ENCODE data around the gene DLG1. TPM values are rescaled to one million over a fixed set of nuclear protein-coding genes. Genes with fewer than 3 reads are reported as not detected.

DLG1 gene
- total and polyA plus RNA-seq, 2 of the 4 experiments (the other 2 are of a cell fraction): 21.2 to 57.7 TPM

DNA sequence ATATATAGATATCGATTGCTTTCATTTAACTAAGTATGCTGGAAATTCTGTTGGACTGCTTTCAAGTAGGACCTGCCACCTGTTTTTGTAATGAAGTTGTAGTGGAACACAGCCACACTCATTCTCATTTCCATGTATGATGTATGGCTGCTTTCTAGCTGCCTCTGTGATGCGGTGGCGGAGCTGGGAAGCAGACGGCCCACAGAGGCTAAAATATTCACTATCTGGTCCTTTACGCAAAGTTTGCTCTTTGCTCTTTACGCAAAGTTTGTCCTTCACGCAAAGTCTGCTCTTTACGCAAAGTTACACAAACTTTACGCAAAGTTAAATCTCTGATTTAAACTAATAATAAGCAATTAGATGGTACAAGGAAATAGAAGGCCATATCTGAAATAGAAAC is 91.5 kb downstream of the DLG1 start:
- ChIA-PET CTCF (no interaction called here), POLR2A (ENCODE audit: unreplicated experiment) (no interaction called here)
- no peak overlapping the region for H2BK120ac ChIP-seq (ENCODE audit: low read depth, low read length)
- H2AK5ac ChIP-seq (ENCODE audit: low read depth, low read length): no peak overlapping the region
- DNase-seq: no peak
- intact Hi-C loops (cut with micrococcal nuclease) (no loop called here), dilution Hi-C loops (cut with HindIII; ENCODE audit: low sequenced_read_pairs, unreplicated experiment) (no loop called here), in situ Hi-C loops (cut with MboI; ENCODE audit: low sequenced_read_pairs) (no loop called here)
- H3K4me1 ChIP-seq (ENCODE audit: control insufficient read depth, insufficient read depth, low read length): no peaks in the 10 kb centered on the region
- no peaks in the 10 kb centered on the region for H3K27me3 ChIP-seq (ENCODE audit: control insufficient read depth, insufficient read depth, low read length)
- WGBS, 2 experiments (ENCODE audit: extremely low coverage in 2 of 2, insufficient read length in 1 of 2): no CpG with 5 or more reads among the region's 9 CpGs
- no peak overlapping the region for H3K18ac ChIP-seq (ENCODE audit: low read depth, low read length)
- no peak overlapping the region for H3K27ac ChIP-seq (ENCODE audit: insufficient read depth, low read length)
- no peak overlapping the region for H2AFZ ChIP-seq (replicated peaks; ENCODE audit: low read length, poor library complexity)
- no peaks in the 10 kb centered on the region for H3K36me3 ChIP-seq (ENCODE audit: control insufficient read depth, insufficient read depth, low read length)
- TF ChIP-seq, protein P1, sequence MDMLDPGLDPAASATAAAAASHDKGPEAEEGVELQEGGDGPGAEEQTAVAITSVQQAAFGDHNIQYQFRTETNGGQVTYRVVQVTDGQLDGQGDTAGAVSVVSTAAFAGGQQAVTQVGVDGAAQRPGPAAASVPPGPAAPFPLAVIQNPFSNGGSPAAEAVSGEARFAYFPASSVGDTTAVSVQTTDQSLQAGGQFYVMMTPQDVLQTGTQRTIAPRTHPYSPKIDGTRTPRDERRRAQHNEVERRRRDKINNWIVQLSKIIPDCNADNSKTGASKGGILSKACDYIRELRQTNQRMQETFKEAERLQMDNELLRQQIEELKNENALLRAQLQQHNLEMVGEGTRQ (IDR thresholded peaks at IDR 0.05; ENCODE audit: low read depth, low read length): no peak
- no peak for TF ChIP-seq ELK1 (IDR thresholded peaks at IDR 0.05; ENCODE audit: borderline replicate concordance, low read depth, low read length)
- no peak for TF ChIP-seq MAFK (IDR thresholded peaks at IDR 0.05; ENCODE audit: low read depth, low read length)
- no peak for TF ChIP-seq RAD21 (IDR thresholded peaks at IDR 0.05; ENCODE audit: low read length)
- TF ChIP-seq MAZ (IDR thresholded peaks at IDR 0.05; ENCODE audit: borderline replicate concordance, low read depth, low read length): no peak
- TF ChIP-seq FOS (IDR thresholded peaks at IDR 0.05; ENCODE audit: low read depth, low read length): no peak
- no peak for TF ChIP-seq CEBPB (IDR thresholded peaks at IDR 0.05; ENCODE audit: low read depth, low read length)
- no peak for TF ChIP-seq RCOR1 (IDR thresholded peaks at IDR 0.05; ENCODE audit: insufficient replicate concordance, low read length)
- TF ChIP-seq BHLHE40 (IDR thresholded peaks at IDR 0.05; ENCODE audit: low read depth, low read length): no peak
- no peak for TF ChIP-seq SMC3 (IDR thresholded peaks at IDR 0.05; ENCODE audit: low read depth, low read length)
- no peak overlapping the region for H2BK5ac ChIP-seq (ENCODE audit: low read depth, low read length, poor library complexity, severe bottlenecking)
- H4K20me1 ChIP-seq (ENCODE audit: insufficient read depth, low read length): peaks cover 50% of the 10 kb centered on the region
- H4K91ac ChIP-seq (ENCODE audit: insufficient read depth, low read depth, low read length): no peak overlapping the region
- no peak overlapping the region for H2AK9ac ChIP-seq (replicated peaks; ENCODE audit: low read depth, low read length, poor library complexity)
- no peak overlapping the region for H3K9ac ChIP-seq (ENCODE audit: low read depth, low read length)
- H3K9me3 ChIP-seq (ENCODE audit: control insufficient read depth, insufficient read depth, low read length): no peaks in the 10 kb centered on the region
- no peaks in the 10 kb centered on the region for H3K9me1 ChIP-seq (ENCODE audit: insufficient read depth, low read length)
- H3K4me3 ChIP-seq (ENCODE audit: insufficient read depth, low read depth, low read length): no peak overlapping the region
- H3K14ac ChIP-seq (replicated peaks; ENCODE audit: low read depth, low read length): no peak overlapping the region
- no peak overlapping the region for H3K4ac ChIP-seq (ENCODE audit: low read depth, low read length)
- no peak for ATAC-seq (ENCODE audit: low read depth)
- no peak overlapping the region for H3K23ac ChIP-seq (ENCODE audit: low read depth, low read length)
- H3K56ac ChIP-seq (ENCODE audit: extremely low read depth, insufficient read depth, low read length): no peak overlapping the region
- H3K4me2 ChIP-seq (ENCODE audit: low read depth, low read length): no peak overlapping the region
- H4K8ac ChIP-seq (ENCODE audit: low read depth in 2 of 2, low read length in 2 of 2): no peak overlapping the region
- no peak overlapping the region for H2BK15ac ChIP-seq (ENCODE audit: low read depth, low read length)
- no TSS peak for BruUV-seq (replicated peaks)
- peaks cover 32 to 55% of the 10 kb centered on the region in 2 experiments for H3K79me1 ChIP-seq (ENCODE audit: low read depth in 1 of 2, low read length in 2 of 2)
- H4K5ac ChIP-seq (ENCODE audit: low read depth, low read length): no peak overlapping the region
- H2BK20ac ChIP-seq (ENCODE audit: low read depth, low read length): no peak overlapping the region

Measured in IMR-90 (cell line).